CD4-positive, alpha-beta T cell treated with Interleukin-6 at 100 ng/mL for 8 hours (primary cell): ENCODE measurements around the gene TBXAS1.

ENCODE experiments used
- DNase-seq: peaks from one replicate; pipeline ENCODE4 v3.0.0-alpha.2; 2020; ENCODE audit warnings: mixed read lengths, low spot score

The TBXAS1 gene

DNA sequence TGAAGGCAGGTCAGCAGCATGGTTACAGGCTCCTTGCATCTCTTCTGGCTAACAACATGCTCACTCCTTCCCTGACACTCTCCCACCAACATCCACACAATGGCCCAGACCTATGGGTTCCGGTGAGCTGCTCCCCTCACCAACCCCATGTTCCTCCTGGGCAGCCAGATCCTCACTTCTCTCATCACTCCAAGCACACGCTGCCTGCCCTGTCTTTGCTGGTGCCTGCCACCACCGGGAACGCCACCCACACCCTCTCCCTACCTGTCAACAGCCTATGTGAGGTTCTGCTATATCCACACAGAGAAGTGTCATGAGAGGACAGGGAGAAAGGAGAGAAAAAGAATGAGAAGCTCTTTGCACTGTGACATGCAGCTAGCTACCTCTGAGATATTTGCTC is 219.1 kb downstream of the TBXAS1 start:
- DNase-seq: no peak

DNA sequence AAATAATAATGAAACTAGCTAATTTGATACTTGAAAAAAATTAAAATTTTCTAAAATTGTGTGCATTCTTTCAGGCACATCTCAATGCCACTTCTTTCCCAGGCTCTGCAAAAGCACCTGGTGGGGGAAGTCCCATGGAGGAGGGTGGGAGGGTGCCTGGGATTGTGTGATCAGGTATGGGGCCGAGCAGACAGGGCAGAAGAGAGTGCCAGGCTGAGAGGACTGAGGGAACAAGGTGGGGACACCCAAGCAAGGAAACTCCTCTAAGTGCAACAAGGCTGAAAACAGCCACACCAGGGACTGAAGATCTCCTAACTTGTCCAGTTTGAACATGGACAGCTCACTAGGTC is 219.9 kb downstream of the TBXAS1 start:
- no peak for DNase-seq

- no peak for DNase-seq
Measured at GRCh38 chr7:140049339-140050024, 220.4 kb downstream of the TBXAS1 start.

GRCh38 chr7:140050100-140050499 is 221.0 kb downstream of the TBXAS1 start:
- DNase-seq: no peak

- DNase-seq: no peak
Measured at GRCh38 chr7:140051820-140052219, 222.8 kb downstream of the TBXAS1 start.

DNA sequence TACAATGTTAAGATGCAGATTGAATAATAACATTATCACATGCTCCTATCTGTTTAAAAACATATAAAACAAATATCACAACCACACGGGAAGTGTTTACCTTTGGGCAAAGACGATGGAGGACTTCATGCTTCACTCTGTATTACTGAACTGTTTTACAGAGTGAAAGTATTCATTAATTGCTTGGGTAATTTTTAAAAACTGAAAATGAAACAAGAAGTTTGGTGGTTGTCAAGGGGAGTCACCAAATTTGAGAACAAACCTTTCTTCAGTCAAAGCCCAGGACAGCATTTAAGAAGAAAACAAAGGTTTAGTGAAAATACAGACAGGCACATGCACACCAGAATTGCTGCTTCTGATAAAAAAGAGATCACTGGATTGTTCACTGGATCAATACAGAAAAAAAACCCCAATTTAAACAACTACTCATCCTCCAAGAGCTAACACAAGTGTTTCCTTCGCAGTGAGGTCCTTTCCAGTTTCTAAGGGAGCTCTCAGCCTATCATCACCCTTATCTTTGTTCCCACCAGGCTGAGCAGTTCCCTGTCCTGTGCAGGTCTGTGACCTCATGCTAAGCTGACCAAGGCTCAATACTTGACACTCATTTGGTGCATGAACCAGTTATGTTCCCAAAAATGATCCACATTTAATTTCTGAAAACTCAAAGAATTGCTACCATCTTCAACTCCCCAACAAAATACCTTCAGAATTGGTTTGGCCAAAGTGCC is 224.9 kb downstream of the TBXAS1 start:
- DNase-seq: no peak

GRCh38 chr7:140054751-140055150 is 225.7 kb downstream of the TBXAS1 start:
- no peak for DNase-seq

GRCh38 chr7:140055833-140056232 is 226.8 kb downstream of the TBXAS1 start:
- no peak for DNase-seq

GRCh38 chr7:140056431-140057142 is 227.5 kb downstream of the TBXAS1 start:
- DNase-seq: no peak

GRCh38 chr7:140057143-140057535 is 228.1 kb downstream of the TBXAS1 start:
- no peak for DNase-seq

GRCh38 chr7:140058517-140058916 is 229.5 kb downstream of the TBXAS1 start:
- DNase-seq: no peak

- peak; percentile 23 for DNase-seq
Measured at GRCh38 chr7:140059273-140060242, 230.5 kb downstream of the TBXAS1 start.

DNA sequence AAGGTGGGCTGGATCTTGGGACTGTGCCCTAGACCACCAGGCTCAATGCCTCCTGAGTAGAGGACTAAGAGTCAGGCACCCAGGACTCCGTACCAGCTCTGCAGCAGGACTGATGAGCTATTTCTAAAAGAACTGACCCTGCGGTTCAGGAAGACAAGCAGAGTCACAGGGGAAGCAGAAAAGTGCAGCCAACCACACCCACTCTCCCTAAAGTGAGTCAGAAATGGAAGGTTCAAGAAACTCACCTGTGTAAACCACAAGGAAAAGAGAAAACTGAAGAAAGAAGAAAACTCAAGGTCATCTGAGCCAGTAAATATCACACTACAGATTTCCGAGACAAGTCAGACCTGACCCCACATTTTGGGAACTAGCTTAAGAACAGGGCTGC is 231.2 kb downstream of the TBXAS1 start:
- no peak for DNase-seq

DNA sequence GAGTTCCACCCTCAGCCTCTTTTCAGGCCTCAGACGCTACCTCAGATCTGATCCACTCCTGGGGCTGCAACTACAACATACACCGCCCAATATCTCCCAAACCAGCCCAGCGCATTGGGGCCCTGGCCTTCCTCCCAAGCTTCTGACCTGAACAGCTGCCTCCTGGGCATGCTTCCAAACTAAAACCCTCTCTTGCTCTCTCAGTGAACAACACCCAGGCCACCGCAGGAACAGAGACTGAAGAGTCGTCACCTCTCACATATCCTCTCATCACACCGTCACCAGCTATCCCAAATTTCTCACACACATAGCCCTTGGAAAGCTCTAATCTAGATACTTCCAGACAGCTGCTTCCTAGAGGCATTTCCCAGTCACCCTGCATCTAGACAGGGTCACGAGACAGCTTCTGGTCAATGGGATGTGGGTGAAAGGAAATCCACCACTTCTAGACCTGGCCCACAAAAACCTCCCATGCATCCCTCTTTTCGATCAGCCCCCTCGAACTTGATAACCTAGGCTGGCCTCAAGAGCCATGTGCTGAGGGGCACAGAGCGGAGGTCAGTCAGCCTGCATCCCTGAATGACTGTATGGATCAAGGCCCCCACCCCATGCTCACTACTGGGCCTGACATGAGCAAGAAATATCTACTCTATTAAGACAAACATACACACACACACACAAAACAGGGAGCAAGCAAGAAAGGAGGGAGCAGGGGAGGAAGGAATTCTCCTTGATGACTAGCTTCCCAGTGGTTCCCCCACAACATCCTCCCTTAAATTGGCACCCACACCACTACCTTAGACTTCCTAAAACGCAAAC is 231.9 kb downstream of the TBXAS1 start:
- DNase-seq: no peak

DNA sequence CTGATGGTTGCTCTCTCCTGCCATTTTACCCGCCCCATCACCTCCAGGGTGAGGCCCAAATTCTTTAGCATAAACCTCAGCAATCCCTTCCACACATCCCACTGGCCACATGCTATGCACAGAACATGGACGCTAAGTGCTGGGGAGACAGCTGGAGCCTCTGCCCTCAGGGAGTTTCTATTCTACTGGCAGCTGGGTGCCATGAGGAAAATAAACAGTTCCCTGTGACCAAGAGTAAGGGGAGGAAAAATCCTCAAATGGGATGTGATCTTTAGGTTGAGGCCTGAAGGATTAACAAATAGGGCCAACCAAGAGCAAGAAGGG is 232.5 kb downstream of the TBXAS1 start:
- DNase-seq: no peak

- DNase-seq: peak; percentile 38
Measured at GRCh38 chr7:140062118-140062527, 233.1 kb downstream of the TBXAS1 start.

- peak; percentile 85 for DNase-seq
Measured at GRCh38 chr7:140062528-140063299, 233.7 kb downstream of the TBXAS1 start, which contains the start of gene PARP12. Gene PARP12 (minus strand): TSS chr7:140062951. CDS start chr7:140062847, 104 bp downstream.

DNA sequence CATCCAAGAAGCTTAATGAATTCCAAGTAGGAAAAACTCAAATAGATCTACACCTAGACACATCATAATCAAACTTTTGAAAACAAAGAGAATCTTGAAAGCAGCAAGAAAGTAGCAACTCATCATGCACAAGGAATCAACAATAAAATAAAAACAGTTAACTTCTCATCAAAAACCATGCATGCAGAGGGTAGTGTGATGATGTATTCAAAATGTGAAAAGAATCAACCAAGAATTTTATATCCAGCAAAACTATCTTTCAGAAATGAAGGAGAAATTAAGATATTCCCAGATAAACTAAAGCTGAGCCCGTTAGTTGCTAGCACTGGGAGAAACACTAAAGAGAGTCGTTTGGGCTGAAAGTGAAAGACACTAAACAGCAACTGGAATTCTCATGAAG is 238.0 kb downstream of the TBXAS1 start:
- DNase-seq: no peak

- no peak for DNase-seq
Measured at GRCh38 chr7:140068033-140068432, 239.0 kb downstream of the TBXAS1 start.

DNA sequence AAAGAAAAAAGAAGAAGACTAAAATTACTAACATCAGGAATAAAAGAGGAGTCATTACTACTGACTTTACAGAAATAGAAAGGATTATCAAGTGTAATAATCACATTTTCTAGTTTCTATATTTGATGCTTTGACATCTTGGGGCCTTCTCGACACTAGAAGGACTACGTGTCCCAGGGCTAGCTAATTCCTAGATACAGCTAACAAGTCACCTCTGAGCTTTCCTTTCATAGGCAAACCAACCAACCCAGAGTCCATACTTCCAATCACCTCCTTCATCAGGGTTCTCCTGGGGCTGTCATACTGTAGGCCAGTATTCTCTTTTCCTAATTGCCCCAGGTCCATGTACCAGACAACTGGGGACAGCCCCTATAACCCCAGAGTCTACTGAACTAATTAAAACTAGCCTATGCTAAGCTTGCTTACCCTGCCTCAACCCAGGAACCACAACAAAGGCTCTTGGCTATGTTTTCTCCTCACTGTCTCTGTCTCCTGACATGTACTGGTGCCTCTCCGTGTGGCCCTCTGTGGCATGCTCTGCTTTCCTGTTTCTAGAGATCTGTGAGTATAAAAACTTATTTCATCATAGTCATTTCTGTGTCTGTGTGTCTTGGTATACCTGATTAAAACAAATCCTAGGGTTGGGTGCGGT is 240.4 kb downstream of the TBXAS1 start:
- DNase-seq: peak; percentile 18
